ENCODE data around the gene RAPGEF2. TPM values are rescaled to one million over a fixed set of nuclear protein-coding genes. Genes with fewer than 3 reads are reported as not detected.

RAPGEF2 gene
- total RNA-seq, 1 experiment from 2014 or later, result 26.3 TPM

GRCh38 chr4:159142681-159143384 is 40.0 kb downstream of the RAPGEF2 start:
- no peak for DNase-seq (ENCODE audit: unreplicated experiment)
- POLR2A ChIA-PET, result no interaction called here
- Mint-ChIP-seq H3K27me3 (ENCODE audit: insufficient read depth, unreplicated experiment) (no peaks in the 10 kb centered on the region), H3K4me1 (ENCODE audit: insufficient read depth, unreplicated experiment) (peaks cover 6% of the 10 kb centered on the region), H3K9me3 (ENCODE audit: unreplicated experiment) (no peaks in the 10 kb centered on the region), H3K36me3 (ENCODE audit: insufficient read depth, unreplicated experiment) (no peaks in the 10 kb centered on the region), H3K27ac (ENCODE audit: low read depth, unreplicated experiment) (no peak overlapping the region), H3K4me3 (ENCODE audit: unreplicated experiment) (no peak overlapping the region)
- CTCF ChIA-PET, result no interaction called here
- TF ChIP-seq CTCF (IDR thresholded peaks at IDR 0.05; ENCODE audit: unreplicated experiment), result no peak
- intact Hi-C loops (cut with micrococcal nuclease), result no loop called here
- BruUV-seq (replicated peaks), result no TSS peak

- ChIA-PET CTCF (interaction anchor here (0.7 kb wide), 1 partner anchor 73 kb away, joined by 3 read pairs; no protein-coding TSS in a partner anchor), POLR2A (interaction anchor here (1.2 kb wide), 1 partner anchor 26 kb away, joined by 3 read pairs; no protein-coding TSS in a partner anchor)
- no peak overlapping the region for H3K4me3 Mint-ChIP-seq (ENCODE audit: unreplicated experiment)
- intact Hi-C loops (cut with micrococcal nuclease), result no loop called here
- TF ChIP-seq CTCF (IDR thresholded peaks at IDR 0.05; ENCODE audit: unreplicated experiment), result no peak
- H3K27me3 Mint-ChIP-seq (ENCODE audit: insufficient read depth, unreplicated experiment), result no peaks in the 10 kb centered on the region
- no peaks in the 10 kb centered on the region for H3K9me3 Mint-ChIP-seq (ENCODE audit: unreplicated experiment)
- no peak overlapping the region for H3K27ac Mint-ChIP-seq (ENCODE audit: low read depth, unreplicated experiment)
- no peak for DNase-seq (ENCODE audit: unreplicated experiment)
- no peaks in the 10 kb centered on the region for H3K36me3 Mint-ChIP-seq (ENCODE audit: insufficient read depth, unreplicated experiment)
- BruUV-seq (replicated peaks), result no TSS peak
- peaks cover 6% of the 10 kb centered on the region for H3K4me1 Mint-ChIP-seq (ENCODE audit: insufficient read depth, unreplicated experiment)
Observed at GRCh38 chr4:159143687-159144086, 40.8 kb downstream of the RAPGEF2 start.

GRCh38 chr4:159144112-159144694 is 41.3 kb downstream of the RAPGEF2 start:
- H3K36me3 Mint-ChIP-seq (ENCODE audit: insufficient read depth, unreplicated experiment), result no peaks in the 10 kb centered on the region
- no peak for DNase-seq (ENCODE audit: unreplicated experiment)
- BruUV-seq (replicated peaks), result no TSS peak
- H3K27me3 Mint-ChIP-seq (ENCODE audit: insufficient read depth, unreplicated experiment), result no peaks in the 10 kb centered on the region
- no peak overlapping the region for H3K27ac Mint-ChIP-seq (ENCODE audit: low read depth, unreplicated experiment)
- H3K4me1 Mint-ChIP-seq (ENCODE audit: insufficient read depth, unreplicated experiment), result peaks cover 6% of the 10 kb centered on the region
- CTCF ChIA-PET, result interaction anchor here (0.6 to 0.8 kb wide), 3 partner anchors 39 to 255 kb away, joined by 3 to 4 read pairs (median 3); no protein-coding TSS in a partner anchor
- TF ChIP-seq CTCF (IDR thresholded peaks at IDR 0.05; ENCODE audit: unreplicated experiment), result no peak
- H3K4me3 Mint-ChIP-seq (ENCODE audit: unreplicated experiment), result no peak overlapping the region
- POLR2A ChIA-PET, result interaction anchor here (1.0 to 1.2 kb wide), 2 partner anchors 21 to 26 kb away, joined by 3 to 4 read pairs; no protein-coding TSS in a partner anchor
- intact Hi-C loops (cut with micrococcal nuclease), result no loop called here
- H3K9me3 Mint-ChIP-seq (ENCODE audit: unreplicated experiment), result no peaks in the 10 kb centered on the region

- no peaks in the 10 kb centered on the region for H3K9me3 Mint-ChIP-seq (ENCODE audit: unreplicated experiment)
- H3K4me1 Mint-ChIP-seq (ENCODE audit: insufficient read depth, unreplicated experiment), result peaks cover 6% of the 10 kb centered on the region
- ChIA-PET POLR2A (no interaction called here), CTCF (interaction anchor here (0.5 to 0.9 kb wide), 3 partner anchors 12 to 140 kb away, joined by 3 read pairs; no protein-coding TSS in a partner anchor)
- no peak for TF ChIP-seq CTCF (IDR thresholded peaks at IDR 0.05; ENCODE audit: unreplicated experiment)
- H3K36me3 Mint-ChIP-seq (ENCODE audit: insufficient read depth, unreplicated experiment), result no peaks in the 10 kb centered on the region
- no peak overlapping the region for H3K27ac Mint-ChIP-seq (ENCODE audit: low read depth, unreplicated experiment)
- no peak for DNase-seq (ENCODE audit: unreplicated experiment)
- H3K4me3 Mint-ChIP-seq (ENCODE audit: unreplicated experiment), result no peak overlapping the region
- no TSS peak for BruUV-seq (replicated peaks)
- H3K27me3 Mint-ChIP-seq (ENCODE audit: insufficient read depth, unreplicated experiment), result no peaks in the 10 kb centered on the region
- intact Hi-C loops (cut with micrococcal nuclease), result no loop called here
Observed at GRCh38 chr4:159145318-159145991, 42.6 kb downstream of the RAPGEF2 start.

Data from MCF 10A (cell line).